Cardiac fibroblast (primary cell): ENCODE data around the gene MRNIP.

Source experiments
- DNase-seq, 2 donors: peaks; one replicate each; pipeline versions ENCODE4 v3.0.0 to v3.0.0-alpha.2; 2010; ENCODE audit warnings: low read depth in 2 of 2
- H3K4me3 ChIP-seq, 2 donors: replicated peaks in 1 of 2; 1 replicate in 1 of 2; 2 replicates in 1 of 2; pipeline ENCODE4 v1.5.1; 2011; ENCODE audit warnings: low read depth in 2 of 2, low read length in 2 of 2, mild to moderate bottlenecking in 2 of 2, moderate library complexity in 1 of 2
- CTCF ChIP-seq: IDR thresholded peaks from one replicate; pipeline ENCODE4 v1.5.1; 2011; ENCODE audit warnings: low read depth, mild to moderate bottlenecking, low read length, inconsistent platforms

The MRNIP gene

GRCh38 chr5:179833709-179834070, 24.9 kb downstream of the MRNIP start:
- DNase-seq = no peak
- no peak overlapping the region for H3K4me3 ChIP-seq

GRCh38 chr5:179833056-179833708, 25.4 kb downstream of the MRNIP start:
- no peak for DNase-seq
- no peak for TF ChIP-seq CTCF
- no peak overlapping the region for H3K4me3 ChIP-seq

More at GRCh38 chr5:179833709-179834070, 24.9 kb downstream of the MRNIP start:
- no peak for TF ChIP-seq CTCF

- no peak for TF ChIP-seq CTCF
- no peak for DNase-seq
- H3K4me3 ChIP-seq = no peak overlapping the region
Measured at GRCh38 chr5:179832039-179832745, 26.4 kb downstream of the MRNIP start.

- no peak overlapping the region for H3K4me3 ChIP-seq
- DNase-seq = no peak
- no peak for TF ChIP-seq CTCF
Measured at GRCh38 chr5:179830818-179831468, 27.7 kb downstream of the MRNIP start.

- H3K4me3 ChIP-seq = no peak overlapping the region
- TF ChIP-seq CTCF = no peak
- DNase-seq = no peak
Measured at GRCh38 chr5:179829732-179830435, 28.7 kb downstream of the MRNIP start.

- TF ChIP-seq CTCF = no peak
- no peak overlapping the region for H3K4me3 ChIP-seq
- no peak for DNase-seq
Measured at GRCh38 chr5:179828756-179829421, 29.7 kb downstream of the MRNIP start.
